WTC11 (cell line): Measurements from ENCODE around the gene MAST4. TPM values are rescaled to one million over a fixed set of nuclear protein-coding genes. Genes with fewer than 3 reads are reported as not detected.

Source experiments
- ATAC-seq: fragments of 200-7000 bp; cut with Tn5 transposase; 2 replicates; pipeline ENCODE4 v1.10.0; 2021; ENCODE audit warnings: mild to moderate bottlenecking, moderate library complexity
- CTCF ChIA-PET: fragments of 300-600 bp; sonication (Branson Sonifier 250); formaldehyde crosslinking; loops from one replicate; lab custom pipeline; 2021; ENCODE audit warnings: antibody characterized with exemption; lab: Charles Lee
- POLR2A ChIA-PET: fragments of 350-600 bp; sonication (Branson Sonifier 250); formaldehyde crosslinking; loops from one replicate; lab custom pipeline; 2021; ENCODE audit warnings: antibody characterized with exemption; lab: Charles Lee
- DNase-seq: peaks from one replicate; pipeline ENCODE4 v3.0.0; 2021; ENCODE audit warnings: low spot score
- H3K27ac Mint-ChIP-seq: 2 replicates; pipeline ENCODE4 v1.8.0; 2021; ENCODE audit warnings: mixed read lengths
- H3K27me3 Mint-ChIP-seq: 2 replicates; pipeline ENCODE4 v1.8.0; 2021; ENCODE audit warnings: low read depth, mild to moderate bottlenecking, moderate library complexity, mixed read lengths
- H3K36me3 Mint-ChIP-seq: 2 replicates; pipeline ENCODE4 v1.8.0; 2021; ENCODE audit warnings: mixed read lengths
- H3K4me1 Mint-ChIP-seq: 2 replicates; pipeline ENCODE4 v1.8.0; 2022; ENCODE audit warnings: mixed read lengths
- H3K4me3 Mint-ChIP-seq: 2 replicates; pipeline ENCODE4 v1.8.0; 2021; ENCODE audit warnings: mild to moderate bottlenecking, moderate library complexity, mixed read lengths
- H3K9me3 Mint-ChIP-seq: 2 replicates; pipeline ENCODE4 v1.8.0; 2021; ENCODE audit warnings: mixed read lengths
- CREB1 ChIP-seq: sonication (generic); formaldehyde crosslinking; IDR thresholded peaks from 2 replicates; pipeline ENCODE4 v1.8.0; 2023; ENCODE audit warnings: mild to moderate bottlenecking, missing genetic modification reagents
- GRHL2 ChIP-seq: fragments of 250-450 bp; sonication (Bioruptor Pico); IDR thresholded peaks from 2 replicates; pipeline ENCODE4 v1.8.0; 2022; ENCODE audit warnings: mild to moderate bottlenecking, moderate library complexity; ENCODE audit not compliant: insufficient replicate concordance, severe bottlenecking
- HMGA2 ChIP-seq: fragments of 250-450 bp; sonication (Bioruptor Pico); IDR thresholded peaks from 2 replicates; pipeline ENCODE4 v1.4.0; 2021; ENCODE audit warnings: mild to moderate bottlenecking, moderate library complexity
- JAZF1 ChIP-seq: fragments of 250-450 bp; sonication (Bioruptor Pico); IDR thresholded peaks from 2 replicates; pipeline ENCODE4 v1.9.0; 2021; ENCODE audit warnings: moderate library complexity, mild to moderate bottlenecking, inconsistent platforms
- KAT7 ChIP-seq: sonication (generic); formaldehyde crosslinking; IDR thresholded peaks from 2 replicates; pipeline ENCODE4 v1.8.1; 2023; ENCODE audit warnings: missing genetic modification reagents, mild to moderate bottlenecking, borderline replicate concordance
- RORB ChIP-seq: fragments of 250-450 bp; sonication (Bioruptor Pico); IDR thresholded peaks from 2 replicates; pipeline ENCODE4 v1.9.0; 2021; ENCODE audit warnings: mild to moderate bottlenecking
- SMAD3 ChIP-seq: sonication (generic); formaldehyde crosslinking; IDR thresholded peaks from 2 replicates; pipeline ENCODE4 v1.8.0; 2022; ENCODE audit warnings: missing genetic modification reagents, mild to moderate bottlenecking, borderline replicate concordance
- SP1 ChIP-seq: sonication (generic); formaldehyde crosslinking; conservative IDR thresholded peaks from 2 replicates; pipeline ENCODE4 v1.8.1; 2022; ENCODE audit warnings: missing genetic modification reagents
- TEAD1 ChIP-seq: sonication (generic); formaldehyde crosslinking; IDR thresholded peaks from 2 replicates; pipeline ENCODE4 v1.8.0; 2022; ENCODE audit warnings: mild to moderate bottlenecking, missing genetic modification reagents
- TEAD4 ChIP-seq: sonication (generic); formaldehyde crosslinking; IDR thresholded peaks from 2 replicates; pipeline ENCODE4 v1.8.0; 2022; ENCODE audit warnings: mild to moderate bottlenecking, missing genetic modification reagents
- ZNF121 ChIP-seq: sonication (generic); formaldehyde crosslinking; IDR thresholded peaks from 2 replicates; pipeline ENCODE4 v1.8.0; 2023; ENCODE audit warnings: missing genetic modification reagents
- ZNF416 ChIP-seq: fragments of 250-450 bp; sonication (Bioruptor Pico); IDR thresholded peaks from 2 replicates; pipeline ENCODE4 v1.9.0; 2021; ENCODE audit warnings: mild to moderate bottlenecking, inconsistent platforms
- total RNA-seq: library from RNA; stranded (reverse); gene quantifications from 3 replicates; pipeline ENCODE4 v1.2.3, GENCODE V29; 2021
- TF ChIP-seq, protein P1 (sequence below): sonication (generic); formaldehyde crosslinking; IDR thresholded peaks from 2 replicates; pipeline ENCODE4 v1.8.1; 2023; ENCODE audit warnings: mild to moderate bottlenecking, moderate library complexity, missing genetic modification reagents
- TF ChIP-seq, protein P2 (sequence below): sonication (generic); formaldehyde crosslinking; IDR thresholded peaks from 2 replicates; pipeline ENCODE4 v1.8.1; 2022; ENCODE audit warnings: missing genetic modification reagents, borderline replicate concordance
- TF ChIP-seq, protein P3 (sequence below): sonication (generic); formaldehyde crosslinking; IDR thresholded peaks from 2 replicates; pipeline ENCODE4 v1.8.1; 2022; ENCODE audit warnings: low read depth, mild to moderate bottlenecking, moderate library complexity, missing genetic modification reagents, borderline replicate concordance
- TF ChIP-seq, protein P4 (sequence below): sonication (generic); formaldehyde crosslinking; IDR thresholded peaks from 2 replicates; pipeline ENCODE4 v1.8.0; 2022; ENCODE audit warnings: missing genetic modification reagents
- TF ChIP-seq, protein P5 (sequence below): fragments of 250-450 bp; sonication (Bioruptor Pico); IDR thresholded peaks from 2 replicates; pipeline ENCODE4 v1.9.0; 2021; ENCODE audit warnings: mild to moderate bottlenecking, borderline replicate concordance

MAST4 gene
- total RNA-seq, 1 experiment from 2014 or later: 8.0 TPM

DNA sequence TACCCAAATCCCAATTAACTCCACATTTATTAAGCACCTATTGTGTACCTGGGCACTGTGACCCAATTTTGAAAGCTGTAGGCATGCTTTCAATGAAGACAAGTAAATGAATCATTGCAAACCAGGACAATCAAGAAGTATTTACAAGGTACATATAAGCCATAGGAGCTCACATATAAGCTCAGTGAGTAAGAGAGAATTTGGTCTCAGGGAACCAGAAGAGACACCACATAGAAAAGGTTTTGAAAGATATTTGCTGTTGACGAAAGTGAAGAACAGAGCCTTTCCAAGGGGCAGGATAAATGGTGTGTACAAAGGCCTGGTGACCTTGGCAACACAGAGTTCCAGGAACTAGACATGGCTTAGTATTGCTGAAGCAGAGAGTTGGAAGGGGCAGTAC, 412.8 kb downstream of the MAST4 start:
- Mint-ChIP-seq H3K9me3 (no peaks in the 10 kb centered on the region), H3K4me3 (no peak overlapping the region), H3K36me3 (no peaks in the 10 kb centered on the region), H3K27me3 (peaks cover 7% of the 10 kb centered on the region; the same call in 1 of the 2 replicates), H3K4me1 (peaks cover 47% of the 10 kb centered on the region), H3K27ac (no peak overlapping the region)
- TF ChIP-seq, protein P1, sequence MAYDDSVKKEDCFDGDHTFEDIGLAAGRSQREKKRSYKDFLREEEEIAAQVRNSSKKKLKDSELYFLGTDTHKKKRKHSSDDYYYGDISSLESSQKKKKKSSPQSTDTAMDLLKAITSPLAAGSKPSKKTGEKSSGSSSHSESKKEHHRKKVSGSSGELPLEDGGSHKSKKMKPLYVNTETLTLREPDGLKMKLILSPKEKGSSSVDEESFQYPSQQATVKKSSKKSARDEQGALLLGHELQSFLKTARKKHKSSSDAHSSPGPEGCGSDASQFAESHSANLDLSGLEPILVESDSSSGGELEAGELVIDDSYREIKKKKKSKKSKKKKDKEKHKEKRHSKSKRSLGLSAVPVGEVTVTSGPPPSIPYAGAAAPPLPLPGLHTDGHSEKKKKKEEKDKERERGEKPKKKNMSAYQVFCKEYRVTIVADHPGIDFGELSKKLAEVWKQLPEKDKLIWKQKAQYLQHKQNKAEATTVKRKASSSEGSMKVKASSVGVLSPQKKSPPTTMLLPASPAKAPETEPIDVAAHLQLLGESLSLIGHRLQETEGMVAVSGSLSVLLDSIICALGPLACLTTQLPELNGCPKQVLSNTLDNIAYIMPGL (CRISPR knock-in tag): no peak
- TF ChIP-seq, protein P2, sequence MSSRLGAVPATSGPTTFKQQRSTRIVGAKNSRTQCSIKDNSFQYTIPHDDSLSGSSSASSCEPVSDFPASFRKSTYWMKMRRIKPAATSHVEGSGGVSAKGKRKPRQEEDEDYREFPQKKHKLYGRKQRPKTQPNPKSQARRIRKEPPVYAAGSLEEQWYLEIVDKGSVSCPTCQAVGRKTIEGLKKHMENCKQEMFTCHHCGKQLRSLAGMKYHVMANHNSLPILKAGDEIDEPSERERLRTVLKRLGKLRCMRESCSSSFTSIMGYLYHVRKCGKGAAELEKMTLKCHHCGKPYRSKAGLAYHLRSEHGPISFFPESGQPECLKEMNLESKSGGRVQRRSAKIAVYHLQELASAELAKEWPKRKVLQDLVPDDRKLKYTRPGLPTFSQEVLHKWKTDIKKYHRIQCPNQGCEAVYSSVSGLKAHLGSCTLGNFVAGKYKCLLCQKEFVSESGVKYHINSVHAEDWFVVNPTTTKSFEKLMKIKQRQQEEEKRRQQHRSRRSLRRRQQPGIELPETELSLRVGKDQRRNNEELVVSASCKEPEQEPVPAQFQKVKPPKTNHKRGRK (CRISPR knock-in tag): no peak
- no peak for TF ChIP-seq TEAD1 (CRISPR knock-in tag)
- DNase-seq (no peak), ATAC-seq (no peak)
- CTCF ChIA-PET: no interaction called here
- POLR2A ChIA-PET: no interaction called here

DNA sequence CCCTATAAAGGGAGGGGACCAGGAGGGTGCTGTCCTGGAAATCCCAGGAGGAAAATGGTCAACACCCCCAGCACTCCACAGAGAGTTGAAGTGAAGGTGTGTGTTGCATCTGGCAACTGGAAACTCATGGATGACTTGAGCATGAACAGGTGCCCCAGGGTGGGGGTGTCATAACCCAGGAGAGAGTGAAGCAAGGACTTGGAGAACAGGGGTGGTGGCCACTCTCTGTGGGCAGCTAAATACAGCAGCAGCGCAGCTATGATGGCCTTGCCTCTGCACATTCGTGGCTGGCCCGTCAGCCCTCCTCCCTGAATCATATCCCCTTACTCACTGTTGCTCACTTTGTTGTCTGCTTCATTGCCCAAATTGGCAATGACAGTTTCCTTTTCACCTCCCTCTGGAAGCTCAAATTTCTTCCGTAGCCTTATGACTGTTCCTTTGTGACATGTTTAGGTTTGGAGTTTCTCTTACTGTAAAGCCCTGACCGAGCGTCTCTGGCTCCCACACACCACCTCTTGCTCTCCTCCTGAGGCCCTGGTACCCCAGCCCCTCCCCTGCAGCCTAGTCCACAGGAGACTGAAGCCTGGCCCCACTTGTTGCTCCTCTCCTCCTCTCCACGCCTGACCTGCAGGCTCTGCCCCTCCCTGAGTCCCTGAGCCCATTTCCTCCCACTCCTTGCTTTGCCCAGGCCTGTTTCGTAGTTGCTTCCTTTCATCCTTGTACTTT, 414.7 kb downstream of the MAST4 start:
- ATAC-seq (peak; percentile 49), DNase-seq (no peak)
- ChIA-PET POLR2A (no interaction called here), CTCF (interaction anchor here (0.6 kb wide), 1 partner anchor 48 kb away, joined by 3 read pairs; no protein-coding TSS in a partner anchor)
- Mint-ChIP-seq H3K9me3 (no peaks in the 10 kb centered on the region), H3K4me1 (peaks cover 39% of the 10 kb centered on the region), H3K4me3 (no peak overlapping the region), H3K36me3 (no peaks in the 10 kb centered on the region), H3K27me3 (peaks cover 21% of the 10 kb centered on the region), H3K27ac (0 out of 2 replicates have a peak overlapping the region, but pooled peaks have one; percentile 18)
- TF ChIP-seq JAZF1 (CRISPR knock-in tag) (no peak), TEAD4 (CRISPR knock-in tag) (no peak), GRHL2 (no peak), HMGA2 (CRISPR knock-in tag) (no peak)
- TF ChIP-seq, protein P3, sequence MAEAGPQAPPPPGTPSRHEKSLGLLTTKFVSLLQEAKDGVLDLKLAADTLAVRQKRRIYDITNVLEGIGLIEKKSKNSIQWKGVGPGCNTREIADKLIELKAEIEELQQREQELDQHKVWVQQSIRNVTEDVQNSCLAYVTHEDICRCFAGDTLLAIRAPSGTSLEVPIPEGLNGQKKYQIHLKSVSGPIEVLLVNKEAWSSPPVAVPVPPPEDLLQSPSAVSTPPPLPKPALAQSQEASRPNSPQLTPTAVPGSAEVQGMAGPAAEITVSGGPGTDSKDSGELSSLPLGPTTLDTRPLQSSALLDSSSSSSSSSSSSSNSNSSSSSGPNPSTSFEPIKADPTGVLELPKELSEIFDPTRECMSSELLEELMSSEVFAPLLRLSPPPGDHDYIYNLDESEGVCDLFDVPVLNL (CRISPR knock-in tag): no peak
- TF ChIP-seq, protein P4, sequence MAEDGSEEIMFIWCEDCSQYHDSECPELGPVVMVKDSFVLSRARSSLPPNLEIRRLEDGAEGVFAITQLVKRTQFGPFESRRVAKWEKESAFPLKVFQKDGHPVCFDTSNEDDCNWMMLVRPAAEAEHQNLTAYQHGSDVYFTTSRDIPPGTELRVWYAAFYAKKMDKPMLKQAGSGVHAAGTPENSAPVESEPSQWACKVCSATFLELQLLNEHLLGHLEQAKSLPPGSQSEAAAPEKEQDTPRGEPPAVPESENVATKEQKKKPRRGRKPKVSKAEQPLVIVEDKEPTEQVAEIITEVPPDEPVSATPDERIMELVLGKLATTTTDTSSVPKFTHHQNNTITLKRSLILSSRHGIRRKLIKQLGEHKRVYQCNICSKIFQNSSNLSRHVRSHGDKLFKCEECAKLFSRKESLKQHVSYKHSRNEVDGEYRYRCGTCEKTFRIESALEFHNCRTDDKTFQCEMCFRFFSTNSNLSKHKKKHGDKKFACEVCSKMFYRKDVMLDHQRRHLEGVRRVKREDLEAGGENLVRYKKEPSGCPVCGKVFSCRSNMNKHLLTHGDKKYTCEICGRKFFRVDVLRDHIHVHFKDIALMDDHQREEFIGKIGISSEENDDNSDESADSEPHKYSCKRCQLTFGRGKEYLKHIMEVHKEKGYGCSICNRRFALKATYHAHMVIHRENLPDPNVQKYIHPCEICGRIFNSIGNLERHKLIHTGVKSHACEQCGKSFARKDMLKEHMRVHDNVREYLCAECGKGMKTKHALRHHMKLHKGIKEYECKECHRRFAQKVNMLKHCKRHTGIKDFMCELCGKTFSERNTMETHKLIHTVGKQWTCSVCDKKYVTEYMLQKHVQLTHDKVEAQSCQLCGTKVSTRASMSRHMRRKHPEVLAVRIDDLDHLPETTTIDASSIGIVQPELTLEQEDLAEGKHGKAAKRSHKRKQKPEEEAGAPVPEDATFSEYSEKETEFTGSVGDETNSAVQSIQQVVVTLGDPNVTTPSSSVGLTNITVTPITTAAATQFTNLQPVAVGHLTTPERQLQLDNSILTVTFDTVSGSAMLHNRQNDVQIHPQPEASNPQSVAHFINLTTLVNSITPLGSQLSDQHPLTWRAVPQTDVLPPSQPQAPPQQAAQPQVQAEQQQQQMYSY (CRISPR knock-in tag): no peak

DNA sequence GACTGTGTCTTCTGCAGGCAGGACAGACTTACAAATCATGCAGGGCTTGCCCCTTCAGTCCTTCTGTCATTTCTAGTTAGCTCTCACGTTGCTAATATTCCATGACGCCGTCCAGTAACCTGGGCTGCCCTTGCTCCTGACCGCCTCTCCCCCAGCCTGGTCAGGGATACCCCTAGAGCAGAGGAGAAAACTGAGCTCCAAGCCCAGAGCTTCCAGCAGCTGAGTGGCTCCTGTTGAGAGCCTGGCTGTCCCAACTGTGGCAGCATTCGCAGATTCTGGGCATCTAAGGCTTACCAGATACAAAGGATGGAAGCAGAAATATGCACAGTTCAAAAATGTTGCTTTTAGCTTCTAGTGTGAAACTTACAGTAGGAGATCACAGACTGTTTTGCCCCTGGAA, 415.2 kb downstream of the MAST4 start:
- POLR2A ChIA-PET: no interaction called here
- no peaks in the 10 kb centered on the region for H3K36me3 Mint-ChIP-seq
- CTCF ChIA-PET: no interaction called here
- no peak overlapping the region; the same call in 1 of the 2 replicates for H3K4me3 Mint-ChIP-seq
- peak; percentile 55 for ATAC-seq
- no peaks in the 10 kb centered on the region for H3K9me3 Mint-ChIP-seq
- DNase-seq: no peak
- H3K4me1 Mint-ChIP-seq: peaks cover 35% of the 10 kb centered on the region
- peaks cover 21% of the 10 kb centered on the region for H3K27me3 Mint-ChIP-seq
- H3K27ac Mint-ChIP-seq: peak overlapping the region; percentile 18; the same call in 1 of the 2 replicates
- TF ChIP-seq KAT7 (CRISPR knock-in tag) (no peak), ZNF121 (CRISPR knock-in tag) (no peak), SMAD3 (no peak), SP1 (no peak), CREB1 (CRISPR knock-in tag) (no peak), ZNF416 (CRISPR knock-in tag) (no peak), RORB (CRISPR knock-in tag) (no peak)
- TF ChIP-seq, protein P2 (CRISPR knock-in tag): no peak
- TF ChIP-seq, protein P5, sequence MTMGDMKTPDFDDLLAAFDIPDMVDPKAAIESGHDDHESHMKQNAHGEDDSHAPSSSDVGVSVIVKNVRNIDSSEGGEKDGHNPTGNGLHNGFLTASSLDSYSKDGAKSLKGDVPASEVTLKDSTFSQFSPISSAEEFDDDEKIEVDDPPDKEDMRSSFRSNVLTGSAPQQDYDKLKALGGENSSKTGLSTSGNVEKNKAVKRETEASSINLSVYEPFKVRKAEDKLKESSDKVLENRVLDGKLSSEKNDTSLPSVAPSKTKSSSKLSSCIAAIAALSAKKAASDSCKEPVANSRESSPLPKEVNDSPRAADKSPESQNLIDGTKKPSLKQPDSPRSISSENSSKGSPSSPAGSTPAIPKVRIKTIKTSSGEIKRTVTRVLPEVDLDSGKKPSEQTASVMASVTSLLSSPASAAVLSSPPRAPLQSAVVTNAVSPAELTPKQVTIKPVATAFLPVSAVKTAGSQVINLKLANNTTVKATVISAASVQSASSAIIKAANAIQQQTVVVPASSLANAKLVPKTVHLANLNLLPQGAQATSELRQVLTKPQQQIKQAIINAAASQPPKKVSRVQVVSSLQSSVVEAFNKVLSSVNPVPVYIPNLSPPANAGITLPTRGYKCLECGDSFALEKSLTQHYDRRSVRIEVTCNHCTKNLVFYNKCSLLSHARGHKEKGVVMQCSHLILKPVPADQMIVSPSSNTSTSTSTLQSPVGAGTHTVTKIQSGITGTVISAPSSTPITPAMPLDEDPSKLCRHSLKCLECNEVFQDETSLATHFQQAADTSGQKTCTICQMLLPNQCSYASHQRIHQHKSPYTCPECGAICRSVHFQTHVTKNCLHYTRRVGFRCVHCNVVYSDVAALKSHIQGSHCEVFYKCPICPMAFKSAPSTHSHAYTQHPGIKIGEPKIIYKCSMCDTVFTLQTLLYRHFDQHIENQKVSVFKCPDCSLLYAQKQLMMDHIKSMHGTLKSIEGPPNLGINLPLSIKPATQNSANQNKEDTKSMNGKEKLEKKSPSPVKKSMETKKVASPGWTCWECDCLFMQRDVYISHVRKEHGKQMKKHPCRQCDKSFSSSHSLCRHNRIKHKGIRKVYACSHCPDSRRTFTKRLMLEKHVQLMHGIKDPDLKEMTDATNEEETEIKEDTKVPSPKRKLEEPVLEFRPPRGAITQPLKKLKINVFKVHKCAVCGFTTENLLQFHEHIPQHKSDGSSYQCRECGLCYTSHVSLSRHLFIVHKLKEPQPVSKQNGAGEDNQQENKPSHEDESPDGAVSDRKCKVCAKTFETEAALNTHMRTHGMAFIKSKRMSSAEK (CRISPR knock-in tag): no peak
